HepG2 (cell line): ENCODE measurements around the gene SBK3. TPM values are rescaled to one million over a fixed set of nuclear protein-coding genes. Genes with fewer than 3 reads are reported as not detected.

ENCODE experiments used
- ATAC-seq: fragments of 200-7000 bp; cut with Tn5 transposase; 3 replicates; pipeline ENCODE4 v1.9.1; 2020; ENCODE audit warnings: mild to moderate bottlenecking, moderate library complexity
- BruUV-seq: library from RNA; stranded (reverse); fragments of 400-500 nt; replicated peaks from 2 replicates; lab custom pipeline; 2021; lab: Mats Ljungman, UMichigan
- CTCF ChIA-PET: fragments of 300-600 bp; formaldehyde crosslinking; extraction: SDS; loops from one replicate; lab custom pipeline; 2021; ENCODE audit warnings: low total read pairs, inconsistent platforms, low intra/inter-chr PET ratio; lab: Yijun Ruan, JAX
- POLR2A ChIA-PET: fragments of 350-600 bp; sonication (Branson Sonifier 250); formaldehyde crosslinking; loops from one replicate; lab custom pipeline; 2020; ENCODE audit warnings: antibody characterized with exemption, inconsistent platforms; lab: Yijun Ruan, JAX
- DNase-seq: peaks from one replicate; pipeline ENCODE4 v3.0.0-alpha.2; 2015; ENCODE audit warnings: low spot score
- FAIRE-seq: peaks from 3 replicates; lab custom pipeline; 2011; peaks lifted over from hg19 to GRCh38; lab: Jason Lieb, UNC
- H2AFZ ChIP-seq: one replicate; pipeline ENCODE4 v1.6.1; 2011; ENCODE audit warnings: low read length, inconsistent platforms
- H3K27ac ChIP-seq: fragments of 300-600 bp; 3 replicates; pipeline ENCODE4 v1.8.0; 2011; ENCODE audit warnings: mixed run types, mild to moderate bottlenecking, mixed read lengths, low read length, inconsistent platforms; ENCODE audit not compliant: insufficient read depth; ENCODE audit errors: extremely low read length
- H3K27me3 ChIP-seq, 2 experiments: fragments of 200-600 bp in 1 of 2; 2 replicates in 1 of 2; 3 replicates in 1 of 2; pipeline versions ENCODE4 v1.6.0 to v1.8.0; 2011; ENCODE audit warnings: low read length in 2 of 2, mild to moderate bottlenecking in 2 of 2, moderate library complexity in 2 of 2, inconsistent platforms in 1 of 2; ENCODE audit not compliant: insufficient read depth in 2 of 2, control insufficient read depth in 1 of 2
- H3K36me3 ChIP-seq, 2 experiments: fragments of 200-600 bp in 1 of 2; replicated peaks in 1 of 2; 2 replicates in 1 of 2; 3 replicates in 1 of 2; pipeline versions ENCODE4 v1.5.1 to v1.8.0; 2011; ENCODE audit warnings: low read length in 2 of 2, inconsistent platforms in 1 of 2; ENCODE audit not compliant: insufficient read depth in 2 of 2, control insufficient read depth in 1 of 2
- H3K4me1 ChIP-seq: 2 replicates; pipeline ENCODE4 v1.5.1; 2012; ENCODE audit warnings: low read length, inconsistent platforms; ENCODE audit not compliant: insufficient read depth
- H3K4me2 ChIP-seq: 2 replicates; pipeline ENCODE4 v1.6.0; 2011; ENCODE audit warnings: low read depth, low read length, inconsistent platforms
- H3K4me3 ChIP-seq, 3 experiments: fragments of 200-600 bp in 1 of 3; sonication (generic), shearing (Covaris generic) in 1 of 3; replicated peaks in 1 of 3; 2 replicates each; pipeline ENCODE4 v1.5.1; 2011 to 2016; ENCODE audit warnings: low read length in 3 of 3, inconsistent platforms in 2 of 3, low read depth in 2 of 3, mild to moderate bottlenecking in 2 of 3, control low read depth in 1 of 3, mixed read lengths in 1 of 3; ENCODE audit not compliant: insufficient read depth in 1 of 3
- H3K79me2 ChIP-seq: one replicate; pipeline ENCODE4 v1.6.1; 2011; ENCODE audit warnings: low read length, inconsistent platforms; ENCODE audit not compliant: insufficient read depth
- H3K9ac ChIP-seq: 2 replicates; pipeline ENCODE4 v1.6.0; 2011; ENCODE audit warnings: mild to moderate bottlenecking, low read depth, low read length, inconsistent platforms; ENCODE audit not compliant: insufficient read depth
- H3K9me3 ChIP-seq: 2 replicates; pipeline ENCODE4 v1.5.1; 2012; ENCODE audit warnings: mild to moderate bottlenecking, low read length
- H4K20me1 ChIP-seq: 2 replicates; pipeline ENCODE4 v1.6.0; 2011; ENCODE audit warnings: inconsistent platforms, mild to moderate bottlenecking, low read length, moderate library complexity; ENCODE audit not compliant: insufficient read depth
- HDAC2 ChIP-seq: sonication (generic); formaldehyde crosslinking; IDR thresholded peaks from 2 replicates; pipeline ENCODE4 v1.4.0; 2020; ENCODE audit warnings: missing genetic modification reagents
- KMT2A ChIP-seq: sonication (generic); formaldehyde crosslinking; IDR thresholded peaks from 2 replicates; pipeline ENCODE4 v1.4.0; 2020; ENCODE audit warnings: missing genetic modification reagents
- PHF8 ChIP-seq: sonication (generic); formaldehyde crosslinking; IDR thresholded peaks from 2 replicates; pipeline ENCODE4 v1.5.0; 2020; ENCODE audit warnings: missing genetic modification reagents
- RARA ChIP-seq: IDR thresholded peaks from 2 replicates; pipeline ENCODE4 v1.6.1; 2016; ENCODE audit warnings: missing genetic modification reagents, missing compliant biosample characterization
- SAP130 ChIP-seq: IDR thresholded peaks from 2 replicates; pipeline ENCODE4 v1.6.1; 2016; ENCODE audit warnings: low read depth
- SNRNP70 ChIP-seq: fragments of 200-400 bp; formaldehyde crosslinking; IDR thresholded peaks from 2 replicates; pipeline ENCODE4 v1.6.1; 2017; ENCODE audit warnings: mild to moderate bottlenecking, low read depth, low read length, moderate library complexity
- SOX6 ChIP-seq, 2 experiments: fragments of 450-650 bp in 1 of 2; sonication (generic) in 1 of 2; formaldehyde crosslinking in 1 of 2; IDR thresholded peaks; 2 replicates each; pipeline versions ENCODE4 v1.4.0 to v1.6.1; 2017 to 2020; ENCODE audit warnings: antibody characterized with exemption in 1 of 2, mild to moderate bottlenecking in 1 of 2, missing genetic modification reagents in 1 of 2
- WGBS: methylation state at CpG from one replicate; pipeline ENCODE4 v1.1.6; 2017; ENCODE audit warnings: low lambda C conversion rate; 5-methylcytosine and 5-hydroxymethylcytosine counted together
- in situ Hi-C: cut with HindIII; loops from 2 replicates; pipeline ENCODE4 v1.10.0; 2017; ENCODE audit warnings: low pct_unique_long_range_greater_than_20kb; ENCODE audit not compliant: extremely low pct_ligation_motif_present
- intact Hi-C: fragments of 100-400 bp; cut with micrococcal nuclease; formaldehyde crosslinking; loops from one replicate; pipeline ENCODE4 v1.10.0; 2022; ENCODE audit not compliant: unreplicated experiment
- polyA plus RNA-seq, 8 experiments: library from polyadenylated mRNA; depleted of rRNA in 3 of 8; stranded (reverse) in 7 of 8; unstranded in 1 of 8; fragments of >200 nt; fragmentation: Illumina TruSeq in 4 of 8; extraction: Trizol in 4 of 8; gene quantifications; 2 replicates each; pipeline versions ENCODE4 v1.2.1 to v1.2.3, GENCODE V29; 2011 to 2016; ENCODE audit warnings: low read depth in 4 of 8, missing spikeins in 1 of 8, mixed read lengths in 1 of 8; ENCODE audit not compliant: insufficient read depth in 1 of 8
- total RNA-seq, 5 experiments: library from RNA; depleted of rRNA; stranded (reverse); fragments of >200 nt; fragmentation: Illumina TruSeq; extraction: Trizol; gene quantifications; 2 replicates each; pipeline ENCODE4 v1.2.3, GENCODE V29; 2016; ENCODE audit warnings: low read depth in 1 of 5
- TF ChIP-seq, protein P1 (sequence below): sonication (generic); formaldehyde crosslinking; IDR thresholded peaks from 2 replicates; pipeline ENCODE4 v1.5.1; 2020; ENCODE audit warnings: mild to moderate bottlenecking, missing genetic modification reagents, moderate library complexity
- TF ChIP-seq, protein P2 (sequence below): IDR thresholded peaks from 2 replicates; pipeline ENCODE4 v1.6.1; 2018; ENCODE audit warnings: missing genetic modification reagents, mild to moderate bottlenecking, missing compliant biosample characterization
- TF ChIP-seq, protein P3 (sequence below): sonication (generic); formaldehyde crosslinking; IDR thresholded peaks from 2 replicates; pipeline ENCODE4 v1.8.0; 2022; ENCODE audit warnings: mild to moderate bottlenecking, missing genetic modification reagents

The SBK3 gene
- total and polyA plus RNA-seq, 2 of the 13 experiments (the other 11 are each of a cell fraction or from before 2014, with no cell fraction given): 0.66 to 0.77 TPM

DNA sequence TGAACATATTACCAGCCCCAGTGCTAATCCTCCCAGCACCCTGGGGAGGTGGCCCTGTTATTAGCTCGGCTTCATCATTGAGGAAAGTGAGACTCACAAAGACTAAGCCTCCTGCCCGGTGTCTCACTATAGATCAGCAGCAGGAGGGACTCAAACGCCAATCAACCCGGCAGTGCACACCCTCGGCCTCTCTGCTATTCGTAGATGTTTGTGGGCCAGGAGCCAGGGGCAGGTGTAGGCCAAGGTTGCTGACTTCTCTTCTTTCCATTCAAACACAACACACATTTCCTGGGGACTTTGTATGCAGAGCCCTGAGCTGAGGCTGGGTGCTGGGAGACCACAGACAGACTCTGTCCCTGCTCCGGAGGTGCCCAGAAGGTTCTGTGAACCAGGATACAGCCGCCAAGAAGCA is 9.4 kb upstream of the SBK3 start (continued):
- TF ChIP-seq, protein P1, sequence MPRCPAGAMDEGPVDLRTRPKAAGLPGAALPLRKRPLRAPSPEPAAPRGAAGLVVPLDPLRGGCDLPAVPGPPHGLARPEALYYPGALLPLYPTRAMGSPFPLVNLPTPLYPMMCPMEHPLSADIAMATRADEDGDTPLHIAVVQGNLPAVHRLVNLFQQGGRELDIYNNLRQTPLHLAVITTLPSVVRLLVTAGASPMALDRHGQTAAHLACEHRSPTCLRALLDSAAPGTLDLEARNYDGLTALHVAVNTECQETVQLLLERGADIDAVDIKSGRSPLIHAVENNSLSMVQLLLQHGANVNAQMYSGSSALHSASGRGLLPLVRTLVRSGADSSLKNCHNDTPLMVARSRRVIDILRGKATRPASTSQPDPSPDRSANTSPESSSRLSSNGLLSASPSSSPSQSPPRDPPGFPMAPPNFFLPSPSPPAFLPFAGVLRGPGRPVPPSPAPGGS (CRISPR knock-in tag): 0 out of 2 replicates have a peak, but pooled peaks have one; percentile 44
- TF ChIP-seq SAP130 (CRISPR knock-in tag) (peak; percentile 62), SNRNP70 (no peak), RARA (CRISPR knock-in tag) (peak; percentile 77; the same call in 1 of the 2 replicates), HDAC2 (CRISPR knock-in tag) (0 out of 2 replicates have a peak, but pooled peaks have one; percentile 18), SOX6 (IDR thresholded peaks at IDR 0.05) (no peak), SOX6 (CRISPR knock-in tag; IDR thresholded peaks at IDR 0.05) (peak; percentile 40; the same call in 1 of the 2 replicates)
- TF ChIP-seq, protein P2, sequence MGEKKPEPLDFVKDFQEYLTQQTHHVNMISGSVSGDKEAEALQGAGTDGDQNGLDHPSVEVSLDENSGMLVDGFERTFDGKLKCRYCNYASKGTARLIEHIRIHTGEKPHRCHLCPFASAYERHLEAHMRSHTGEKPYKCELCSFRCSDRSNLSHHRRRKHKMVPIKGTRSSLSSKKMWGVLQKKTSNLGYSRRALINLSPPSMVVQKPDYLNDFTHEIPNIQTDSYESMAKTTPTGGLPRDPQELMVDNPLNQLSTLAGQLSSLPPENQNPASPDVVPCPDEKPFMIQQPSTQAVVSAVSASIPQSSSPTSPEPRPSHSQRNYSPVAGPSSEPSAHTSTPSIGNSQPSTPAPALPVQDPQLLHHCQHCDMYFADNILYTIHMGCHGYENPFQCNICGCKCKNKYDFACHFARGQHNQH (CRISPR knock-in tag): peak; percentile 52
- TF ChIP-seq, protein P3, sequence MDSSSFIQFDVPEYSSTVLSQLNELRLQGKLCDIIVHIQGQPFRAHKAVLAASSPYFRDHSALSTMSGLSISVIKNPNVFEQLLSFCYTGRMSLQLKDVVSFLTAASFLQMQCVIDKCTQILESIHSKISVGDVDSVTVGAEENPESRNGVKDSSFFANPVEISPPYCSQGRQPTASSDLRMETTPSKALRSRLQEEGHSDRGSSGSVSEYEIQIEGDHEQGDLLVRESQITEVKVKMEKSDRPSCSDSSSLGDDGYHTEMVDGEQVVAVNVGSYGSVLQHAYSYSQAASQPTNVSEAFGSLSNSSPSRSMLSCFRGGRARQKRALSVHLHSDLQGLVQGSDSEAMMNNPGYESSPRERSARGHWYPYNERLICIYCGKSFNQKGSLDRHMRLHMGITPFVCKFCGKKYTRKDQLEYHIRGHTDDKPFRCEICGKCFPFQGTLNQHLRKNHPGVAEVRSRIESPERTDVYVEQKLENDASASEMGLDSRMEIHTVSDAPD (CRISPR knock-in tag): no peak
- TF ChIP-seq, all 625 proteins: peak for 56

DNA sequence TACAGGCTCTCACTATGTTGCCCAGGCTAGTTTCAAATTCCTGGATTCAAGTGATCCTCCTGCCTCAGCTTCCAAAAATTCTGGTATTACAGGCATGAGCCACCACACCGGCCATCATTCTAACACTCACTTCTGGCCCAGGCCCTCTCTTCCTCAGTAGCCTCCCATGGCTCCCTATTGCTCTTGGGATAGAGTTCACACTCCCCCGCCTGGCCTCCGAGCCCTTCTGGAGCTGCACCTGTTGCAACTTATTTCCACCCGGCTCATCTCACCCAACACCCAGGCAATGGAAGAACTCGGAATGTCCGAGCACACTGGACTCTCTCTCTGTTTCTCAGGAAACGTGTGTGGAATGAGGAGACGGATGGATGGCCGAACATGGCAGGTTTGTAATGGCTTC is 9.0 kb upstream of the SBK3 start:
- no peak for DNase-seq
- no peak overlapping the region for H2AFZ ChIP-seq
- H3K9me3 ChIP-seq: no peaks in the 10 kb centered on the region
- H3K27me3 ChIP-seq: no peaks in the 10 kb centered on the region
- H3K4me1 ChIP-seq: peaks cover 63% of the 10 kb centered on the region
- POLR2A ChIA-PET: interaction anchor here (0.7 to 2.7 kb wide), 2 partner anchors 8 to 45 kb away, joined by 3 to 18 read pairs; partner anchors contain the start of genes FIZ1 and ZNF524
- intact Hi-C loops (loop anchor here (10.0 kb wide), 1 partner anchor 50 kb away; the partner anchor contains the start of genes ZNF524 and ZNF865), in situ Hi-C loops (no loop called here)
- TF ChIP-seq PHF8 (CRISPR knock-in tag) (0 out of 2 replicates have a peak, but pooled peaks have one; percentile 12), KMT2A (CRISPR knock-in tag) (no peak)
- no peak overlapping the region for H3K27ac ChIP-seq
- H4K20me1 ChIP-seq: no peaks in the 10 kb centered on the region
- no peak for FAIRE-seq
- no peaks in the 10 kb centered on the region for H3K36me3 ChIP-seq
- H3K4me2 ChIP-seq: peak overlapping the region; percentile 63; the same call in 1 of the 2 replicates
- ATAC-seq: no peak
- no TSS peak for BruUV-seq
- no peak overlapping the region for H3K9ac ChIP-seq
- H3K4me3 ChIP-seq: peak overlapping the region in 1 of 3 experiments; percentile 12; a peak in 1 of 6 replicates
- CTCF ChIA-PET: no interaction called here
- 71% methylated on average over 9 of the region's 9 CpGs for WGBS
- H3K79me2 ChIP-seq: no peaks in the 10 kb centered on the region
